Spleen (tissue), 11 donors: Measurements from ENCODE around the gene SRRM1. TPM values are rescaled to one million over a fixed set of nuclear protein-coding genes. Genes with fewer than 3 reads are reported as not detected.

Experiments used
- DNase-seq: peaks from one replicate; pipeline ENCODE4 v3.0.0-alpha.2; 2020
- H3K27ac ChIP-seq, 8 donors: fragments of 200-600 bp; sonication (generic) in 7 of 8; 1 replicate in 4 of 8; 2 replicates in 4 of 8; pipeline versions ENCODE4 v1.5.0 to v1.8.0; 2016 to 2021; ENCODE audit warnings: inconsistent platforms in 4 of 8, mild to moderate bottlenecking in 4 of 8, moderate library complexity in 1 of 8
- H3K27me3 ChIP-seq, 7 donors: fragments of 200-600 bp; sonication (generic) in 6 of 7; replicated peaks in 1 of 7; 1 replicate in 4 of 7; 2 replicates in 3 of 7; pipeline versions ENCODE4 v1.5.0 to v1.8.0; 2016 to 2021; ENCODE audit warnings: inconsistent platforms in 3 of 7, mild to moderate bottlenecking in 1 of 7
- H3K36me3 ChIP-seq, 6 donors: fragments of 200-600 bp; sonication (generic) in 5 of 6; 1 replicate in 4 of 6; 2 replicates in 2 of 6; pipeline versions ENCODE4 v1.5.0 to v1.8.0; 2016 to 2021; ENCODE audit warnings: inconsistent platforms in 2 of 6
- H3K4me1 ChIP-seq, 6 donors: fragments of 200-600 bp; sonication (generic) in 5 of 6; 1 replicate in 3 of 6; 2 replicates in 3 of 6; pipeline versions ENCODE4 v1.5.0 to v1.8.0; 2016 to 2021; ENCODE audit warnings: inconsistent platforms in 3 of 6
- H3K4me3 ChIP-seq, 8 donors: fragments of 200-600 bp; sonication (generic) in 7 of 8; 1 replicate in 4 of 8; 2 replicates in 4 of 8; pipeline versions ENCODE4 v1.5.0 to v1.8.0; 2016 to 2021; ENCODE audit warnings: inconsistent platforms in 4 of 8, mild to moderate bottlenecking in 4 of 8, moderate library complexity in 2 of 8
- H3K9me3 ChIP-seq, 8 donors: fragments of 200-600 bp; sonication (generic) in 7 of 8; 1 replicate in 4 of 8; 2 replicates in 4 of 8; pipeline versions ENCODE4 v1.5.0 to v1.8.0; 2016 to 2021; ENCODE audit warnings: inconsistent platforms in 4 of 8
- CTCF ChIP-seq, 11 experiments: fragments of 200-600 bp in 7 of 11; fragments of 450-650 bp in 4 of 11; sonication (generic) in 4 of 11; IDR thresholded peaks in 8 of 11; conservative IDR thresholded peaks in 3 of 11; 1 replicate in 7 of 11; 2 replicates in 4 of 11; pipeline versions ENCODE4 v1.4.0 to v1.8.0; 2016 to 2021; ENCODE audit warnings: antibody characterized with exemption in 11 of 11, inconsistent platforms in 4 of 11, mild to moderate bottlenecking in 1 of 11
- POLR2A ChIP-seq, 3 donors: fragments of 450-650 bp; IDR thresholded peaks; one replicate each; pipeline ENCODE4 v1.5.1; 2017; ENCODE audit warnings: antibody characterized with exemption in 3 of 3, mild to moderate bottlenecking in 1 of 3
- POLR2AphosphoS5 ChIP-seq, 3 donors: sonication (generic); formaldehyde crosslinking; IDR thresholded peaks; one replicate each; pipeline ENCODE4 v1.5.1; 2017; ENCODE audit warnings: antibody characterized with exemption in 3 of 3
- WGBS, 5 donors: extraction: QIAGEN DNeasy Blood & Tissue Kit in 3 of 5; methylation state at CpG; one replicate each; pipeline versions ENCODE4 v1.1.5 to v1.1.7; 2013 to 2018; 5-methylcytosine and 5-hydroxymethylcytosine counted together
- intact Hi-C: fragments of 100-400 bp; cut with DNase I; formaldehyde crosslinking; loops from one replicate; pipeline ENCODE4 v1.15.0; 2023; ENCODE audit warnings: low total_unique reads
- polyA plus RNA-seq, 3 donors: library from polyadenylated mRNA; stranded (reverse); fragments of 200-250 nt; gene quantifications; one replicate each; pipeline ENCODE4 v1.2.1, GENCODE V29; 2013
- total RNA-seq, 7 donors: library from RNA; depleted of rRNA in 3 of 7; stranded (reverse); fragments of >200 nt in 3 of 7; fragmentation: NEBNext Ultra II Directional in 4 of 7; extraction: Animal tissue kit (Norgen Biotek cat#: 25700) in 4 of 7; gene quantifications; one replicate each; pipeline versions ENCODE4 v1.1.0 to v1.2.1, GENCODE V29; 2016 to 2021
- donor health status: healthy with polysubstance abuse.
- donor health status: DM: no; HTN: no; CAD: no; lungs with moderate emphysema.
- donor health status: DM: no; HTN: no; CAD: no.
- donor health status: Bipolar disorder and iron deficiency.
- donor health status: healthy.
- donor health status: DM: no; HTN: no; CAD: no.
- donor health status: DM: yes; HTN: yes; CAD: no.

Gene SRRM1
- total and polyA plus RNA-seq, 10 donors, result 25.6 to 169 (median 134) TPM

- TF ChIP-seq POLR2AphosphoS5 (IDR thresholded peaks at IDR 0.05) (no peak), CTCF (IDR thresholded peaks at IDR 0.05 in 8 of 11, conservative IDR thresholded peaks at IDR 0.05 in 3 of 11) (no peak), POLR2A (IDR thresholded peaks at IDR 0.05) (no peak)
- Histone ChIP-seq H3K27me3 (peaks cover 0 to 9% (median 0%) of the 10 kb centered on the region in 7 donors), H3K4me1 (no peaks in the 10 kb centered on the region), H3K4me3 (no peak overlapping the region), H3K9me3 (no peaks in the 10 kb centered on the region), H3K27ac (no peak overlapping the region), H3K36me3 (no peaks in the 10 kb centered on the region)
- no peak for DNase-seq
- intact Hi-C loops, result no loop called here
- 75 to 81% (median 77%) methylated on average over 5 of the region's 5 CpGs for WGBS, 5 donors
These were observed 42.6 kb upstream of the SRRM1 start for GRCh38 chr1:24600551-24600950.

- DNase-seq, result no peak
- no peaks in the 10 kb centered on the region for H3K36me3 ChIP-seq
- peaks cover 0 to 4% (median 0%) of the 10 kb centered on the region in 7 donors for H3K27me3 ChIP-seq
- H3K27ac ChIP-seq, result no peak overlapping the region
- no peaks in the 10 kb centered on the region for H3K9me3 ChIP-seq
- intact Hi-C loops, result no loop called here
- H3K4me3 ChIP-seq, result no peak overlapping the region
- H3K4me1 ChIP-seq, result no peaks in the 10 kb centered on the region
- WGBS, 5 donors, result 89 to 95% (median 91%) methylated on average over 17 to 19 of the region's 19 CpGs
- no peak for TF ChIP-seq POLR2A (IDR thresholded peaks at IDR 0.05)
- no peak for TF ChIP-seq POLR2AphosphoS5 (IDR thresholded peaks at IDR 0.05)
These were observed 37.4 kb upstream of the SRRM1 start for GRCh38 chr1:24605534-24606295.

DNA sequence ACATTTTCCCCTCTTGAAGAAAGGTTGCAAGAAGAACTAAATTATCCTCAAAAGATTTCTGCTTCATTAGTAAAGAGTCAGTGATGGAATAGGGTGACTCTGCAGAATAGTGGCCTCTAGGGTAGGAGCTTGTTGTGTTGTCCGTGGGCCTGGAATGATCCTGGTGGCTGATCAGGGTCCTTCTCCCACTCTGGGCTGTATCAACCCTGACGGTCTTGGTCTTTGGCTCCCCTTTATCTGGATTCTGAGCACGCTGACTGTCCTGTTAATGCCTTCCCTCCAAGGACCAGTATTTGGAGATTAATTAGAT, 36.9 kb upstream of the SRRM1 start:
- Histone ChIP-seq H3K27me3 (peaks cover 0 to 6% (median 0%) of the 10 kb centered on the region in 7 donors), H3K36me3 (no peaks in the 10 kb centered on the region), H3K9me3 (no peaks in the 10 kb centered on the region), H3K4me3 (no peak overlapping the region), H3K4me1 (no peaks in the 10 kb centered on the region), H3K27ac (no peak overlapping the region)
- DNase-seq, result no peak
- TF ChIP-seq POLR2AphosphoS5 (IDR thresholded peaks at IDR 0.05), result no peak
- 79 to 92% (median 85%) methylated on average over 3 of the region's 3 CpGs for WGBS, 5 donors
- intact Hi-C loops, result no loop called here

GRCh38 chr1:24606621-24607020, 36.5 kb upstream of the SRRM1 start:
- WGBS, 5 donors, result 78 to 98% (median 95%) methylated on average over 2 of the region's 2 CpGs
- peaks cover 0 to 6% (median 0%) of the 10 kb centered on the region in 7 donors for H3K27me3 ChIP-seq
- no peaks in the 10 kb centered on the region for H3K36me3 ChIP-seq
- H3K27ac ChIP-seq, result no peak overlapping the region
- TF ChIP-seq POLR2A (IDR thresholded peaks at IDR 0.05), result no peak
- no peak for TF ChIP-seq CTCF (IDR thresholded peaks at IDR 0.05 in 8 of 11, conservative IDR thresholded peaks at IDR 0.05 in 3 of 11)
- no peak for TF ChIP-seq POLR2AphosphoS5 (IDR thresholded peaks at IDR 0.05)
- no peak for DNase-seq
- H3K4me1 ChIP-seq, result no peaks in the 10 kb centered on the region
- intact Hi-C loops, result no loop called here
- no peak overlapping the region for H3K4me3 ChIP-seq
- H3K9me3 ChIP-seq, result no peaks in the 10 kb centered on the region

GRCh38 chr1:24609949-24610517, 33.1 kb upstream of the SRRM1 start:
- Histone ChIP-seq H3K4me3 (no peak overlapping the region), H3K9me3 (no peaks in the 10 kb centered on the region), H3K27ac (no peak overlapping the region), H3K4me1 (no peaks in the 10 kb centered on the region), H3K27me3 (peaks cover 0 to 18% (median 0%) of the 10 kb centered on the region in 7 donors), H3K36me3 (no peaks in the 10 kb centered on the region)
- no peak for DNase-seq
- 77 to 87% (median 81%) methylated on average over 3 of the region's 3 CpGs for WGBS, 5 donors
- TF ChIP-seq POLR2AphosphoS5 (IDR thresholded peaks at IDR 0.05), result no peak
- no peak for TF ChIP-seq CTCF (IDR thresholded peaks at IDR 0.05 in 8 of 11, conservative IDR thresholded peaks at IDR 0.05 in 3 of 11)
- intact Hi-C loops, result no loop called here
